Osteoblast (primary cell): ENCODE results near the gene TNFRSF1A. TPM values are rescaled to one million over a fixed set of nuclear protein-coding genes. Genes with fewer than 3 reads are reported as not detected.

Experiments
- DNase-seq: peaks from one replicate; pipeline ENCODE4 v3.0.0; 2011; ENCODE audit warnings: low spot score, mixed read lengths; ENCODE audit not compliant: insufficient read length; ENCODE audit errors: missing footprints
- H2AFZ ChIP-seq: 2 replicates; pipeline ENCODE4 v1.6.0; 2011; ENCODE audit warnings: mild to moderate bottlenecking, low read length
- H3K27ac ChIP-seq: 2 replicates; pipeline ENCODE4 v1.5.1; 2011; ENCODE audit warnings: mild to moderate bottlenecking, low read depth, low read length, moderate library complexity
- H3K27me3 ChIP-seq: 2 replicates; pipeline ENCODE4 v1.6.0; 2012; ENCODE audit warnings: mild to moderate bottlenecking, control low read depth, inconsistent platforms, low read length, moderate library complexity; ENCODE audit not compliant: insufficient read depth
- H3K36me3 ChIP-seq: 2 replicates; pipeline ENCODE4 v1.5.1; 2011; ENCODE audit warnings: mild to moderate bottlenecking, low read length, control low read depth, moderate library complexity; ENCODE audit not compliant: insufficient read depth
- H3K4me1 ChIP-seq: 2 replicates; pipeline ENCODE4 v1.5.1; 2011; ENCODE audit warnings: mild to moderate bottlenecking, low read length, control low read depth, moderate library complexity; ENCODE audit not compliant: insufficient read depth
- H3K4me2 ChIP-seq: 2 replicates; pipeline ENCODE4 v1.6.0; 2011; ENCODE audit warnings: mild to moderate bottlenecking, low read length; ENCODE audit not compliant: insufficient read depth
- H3K4me3 ChIP-seq: fragments of 200-600 bp; sonication (generic); 3 replicates; pipeline ENCODE4 v1.5.1; 2012; ENCODE audit warnings: mild to moderate bottlenecking, low read length, inconsistent platforms; ENCODE audit not compliant: insufficient read depth
- H3K79me2 ChIP-seq: 2 replicates; pipeline ENCODE4 v1.6.0; 2012; ENCODE audit warnings: mild to moderate bottlenecking, low read length, control low read depth, inconsistent platforms; ENCODE audit not compliant: insufficient read depth
- H3K9me3 ChIP-seq: 2 replicates; pipeline ENCODE4 v1.5.1; 2011; ENCODE audit warnings: low read depth, low read length, control low read depth
- H4K20me1 ChIP-seq: 2 replicates; pipeline ENCODE4 v1.6.0; 2012; ENCODE audit warnings: mild to moderate bottlenecking, low read length, control low read depth; ENCODE audit not compliant: insufficient read depth
- total RNA-seq: library from RNA; depleted of rRNA; stranded (reverse); fragments of >200 nt; gene quantifications from 2 replicates; pipeline ENCODE4 v1.2.3, GENCODE V29; 2012
- TF ChIP-seq, protein P1 (sequence below): IDR thresholded peaks from 2 replicates; pipeline ENCODE4 v1.5.1; 2011; ENCODE audit warnings: mild to moderate bottlenecking, low read depth, low read length, moderate library complexity; ENCODE audit errors: extremely low read depth

Gene TNFRSF1A
- total RNA-seq, 1 donor: 228 TPM

DNA sequence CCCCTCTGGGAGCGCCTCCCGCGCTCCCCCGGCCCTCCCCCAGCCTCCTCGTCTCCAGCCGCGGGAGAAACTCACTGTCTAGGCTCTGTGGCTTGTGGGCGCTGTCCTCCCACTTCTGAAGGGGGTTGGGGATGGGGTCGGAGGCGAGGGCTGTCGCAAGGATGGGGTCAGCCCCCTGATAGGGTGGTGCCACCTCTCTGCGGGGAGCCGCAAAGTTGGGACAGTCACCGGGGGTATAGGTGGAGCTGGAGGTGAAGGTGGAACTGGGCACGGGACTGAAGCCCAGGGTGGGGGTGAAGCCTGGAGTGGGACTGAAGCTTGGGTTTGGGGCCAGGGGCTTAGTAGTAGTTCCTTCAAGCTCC, 12.2 kb downstream of the TNFRSF1A start:
- Histone ChIP-seq H3K36me3 (peaks cover 89% of the 10 kb centered on the region), H4K20me1 (peaks cover 46% of the 10 kb centered on the region), H3K4me3 (no peak overlapping the region), H3K79me2 (peaks cover 68% of the 10 kb centered on the region), H3K4me2 (no peak overlapping the region), H2AFZ (no peak overlapping the region), H3K27me3 (no peaks in the 10 kb centered on the region), H3K27ac (peak overlapping the region; percentile 16), H3K9me3 (no peaks in the 10 kb centered on the region), H3K4me1 (peaks cover 50% of the 10 kb centered on the region)
- TF ChIP-seq, protein P1, sequence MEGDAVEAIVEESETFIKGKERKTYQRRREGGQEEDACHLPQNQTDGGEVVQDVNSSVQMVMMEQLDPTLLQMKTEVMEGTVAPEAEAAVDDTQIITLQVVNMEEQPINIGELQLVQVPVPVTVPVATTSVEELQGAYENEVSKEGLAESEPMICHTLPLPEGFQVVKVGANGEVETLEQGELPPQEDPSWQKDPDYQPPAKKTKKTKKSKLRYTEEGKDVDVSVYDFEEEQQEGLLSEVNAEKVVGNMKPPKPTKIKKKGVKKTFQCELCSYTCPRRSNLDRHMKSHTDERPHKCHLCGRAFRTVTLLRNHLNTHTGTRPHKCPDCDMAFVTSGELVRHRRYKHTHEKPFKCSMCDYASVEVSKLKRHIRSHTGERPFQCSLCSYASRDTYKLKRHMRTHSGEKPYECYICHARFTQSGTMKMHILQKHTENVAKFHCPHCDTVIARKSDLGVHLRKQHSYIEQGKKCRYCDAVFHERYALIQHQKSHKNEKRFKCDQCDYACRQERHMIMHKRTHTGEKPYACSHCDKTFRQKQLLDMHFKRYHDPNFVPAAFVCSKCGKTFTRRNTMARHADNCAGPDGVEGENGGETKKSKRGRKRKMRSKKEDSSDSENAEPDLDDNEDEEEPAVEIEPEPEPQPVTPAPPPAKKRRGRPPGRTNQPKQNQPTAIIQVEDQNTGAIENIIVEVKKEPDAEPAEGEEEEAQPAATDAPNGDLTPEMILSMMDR: no peak
- peak; percentile 42 for DNase-seq

DNA sequence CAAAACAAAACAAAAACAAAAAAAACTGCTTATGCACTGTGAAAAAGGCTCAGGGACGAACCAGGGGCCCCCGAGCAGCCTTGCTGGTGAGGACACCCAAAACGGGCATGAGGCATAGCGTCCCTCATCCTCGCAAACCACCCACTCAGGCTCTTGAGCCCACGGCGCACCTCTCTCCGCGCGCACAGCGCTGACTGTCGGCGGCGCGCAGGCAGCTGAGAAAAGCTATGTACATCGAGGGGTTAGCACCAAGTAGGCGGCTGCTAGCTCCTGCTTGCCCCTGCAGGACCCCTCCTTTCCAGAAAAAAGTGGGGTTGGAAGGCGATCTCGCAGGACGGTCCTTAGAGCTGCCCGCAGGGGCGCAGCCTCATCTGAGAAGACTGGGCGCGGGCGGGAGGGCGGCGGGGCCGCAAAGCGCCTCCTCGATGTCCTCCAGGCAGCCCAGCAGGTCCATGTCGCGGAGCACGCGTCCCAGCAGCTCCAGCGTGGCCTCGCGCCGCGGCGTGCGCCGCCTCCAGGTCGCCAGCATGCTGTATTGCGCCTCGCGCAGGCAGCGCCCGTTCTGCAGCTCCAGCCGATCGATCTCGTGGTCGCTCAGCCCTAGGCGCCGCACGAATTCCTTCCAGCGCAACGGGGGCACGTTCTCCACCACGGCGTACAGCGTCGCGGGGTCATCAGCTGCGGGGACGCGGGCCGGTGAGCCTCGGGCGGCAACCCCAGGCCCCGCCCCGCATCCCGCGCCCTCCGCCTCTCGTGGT, 12.8 kb downstream of the TNFRSF1A start:
- TF ChIP-seq, protein P1: no peak
- H2AFZ ChIP-seq: no peak overlapping the region
- no peak overlapping the region for H3K4me2 ChIP-seq
- DNase-seq: peak; percentile 32
- H3K79me2 ChIP-seq: peaks cover 62% of the 10 kb centered on the region
- H3K9me3 ChIP-seq: no peaks in the 10 kb centered on the region
- H3K4me3 ChIP-seq: no peak overlapping the region
- H3K27me3 ChIP-seq: no peaks in the 10 kb centered on the region
- no peak overlapping the region for H3K27ac ChIP-seq
- peaks cover 88% of the 10 kb centered on the region for H3K36me3 ChIP-seq
- H3K4me1 ChIP-seq: peaks cover 49% of the 10 kb centered on the region
- peaks cover 41% of the 10 kb centered on the region for H4K20me1 ChIP-seq

DNA sequence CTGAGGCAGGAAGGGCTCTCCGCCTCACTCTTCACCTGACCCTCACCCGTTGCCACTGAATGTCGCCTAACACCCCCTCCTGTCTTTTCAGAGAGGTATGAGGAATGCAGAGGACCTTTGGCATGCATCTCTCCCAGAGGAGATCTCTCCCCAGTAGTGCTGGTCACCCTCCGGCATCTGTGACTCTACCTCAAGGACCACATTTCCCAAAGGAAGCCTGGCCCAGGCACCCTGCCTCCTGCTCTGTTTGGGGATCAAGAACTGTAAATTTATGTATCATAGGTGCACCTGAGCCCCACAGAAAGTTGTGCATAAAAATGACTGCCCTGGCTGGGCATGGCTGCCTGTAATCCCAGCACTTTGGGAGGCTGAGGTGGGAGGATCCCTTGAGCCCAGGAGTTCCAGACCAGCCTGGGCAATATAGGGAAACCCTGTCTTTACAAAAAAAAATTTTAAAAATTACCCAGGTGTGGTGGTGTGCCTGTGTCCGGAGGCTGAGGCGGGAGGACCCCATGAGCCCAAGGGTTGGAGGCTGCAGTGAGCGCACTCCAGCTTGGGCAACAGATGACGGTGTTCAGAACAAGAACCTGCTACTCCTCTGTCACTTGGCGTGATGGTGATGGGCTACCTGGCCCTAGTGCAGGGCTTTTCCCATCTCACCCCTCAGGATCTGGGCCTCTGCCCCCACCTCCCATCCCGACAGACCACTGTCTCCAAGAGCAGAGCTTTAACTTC, 13.7 kb downstream of the TNFRSF1A start:
- H3K4me3 ChIP-seq: no peak overlapping the region
- DNase-seq: peak; percentile 91
- H3K36me3 ChIP-seq: peaks cover 79% of the 10 kb centered on the region
- peaks cover 32% of the 10 kb centered on the region for H4K20me1 ChIP-seq
- H2AFZ ChIP-seq: no peak overlapping the region
- H3K27me3 ChIP-seq: no peaks in the 10 kb centered on the region
- H3K4me1 ChIP-seq: peaks cover 49% of the 10 kb centered on the region
- H3K79me2 ChIP-seq: peaks cover 53% of the 10 kb centered on the region
- TF ChIP-seq, protein P1: no peak
- H3K27ac ChIP-seq: peak overlapping the region; percentile 10
- H3K9me3 ChIP-seq: no peaks in the 10 kb centered on the region
- no peak overlapping the region for H3K4me2 ChIP-seq

DNA sequence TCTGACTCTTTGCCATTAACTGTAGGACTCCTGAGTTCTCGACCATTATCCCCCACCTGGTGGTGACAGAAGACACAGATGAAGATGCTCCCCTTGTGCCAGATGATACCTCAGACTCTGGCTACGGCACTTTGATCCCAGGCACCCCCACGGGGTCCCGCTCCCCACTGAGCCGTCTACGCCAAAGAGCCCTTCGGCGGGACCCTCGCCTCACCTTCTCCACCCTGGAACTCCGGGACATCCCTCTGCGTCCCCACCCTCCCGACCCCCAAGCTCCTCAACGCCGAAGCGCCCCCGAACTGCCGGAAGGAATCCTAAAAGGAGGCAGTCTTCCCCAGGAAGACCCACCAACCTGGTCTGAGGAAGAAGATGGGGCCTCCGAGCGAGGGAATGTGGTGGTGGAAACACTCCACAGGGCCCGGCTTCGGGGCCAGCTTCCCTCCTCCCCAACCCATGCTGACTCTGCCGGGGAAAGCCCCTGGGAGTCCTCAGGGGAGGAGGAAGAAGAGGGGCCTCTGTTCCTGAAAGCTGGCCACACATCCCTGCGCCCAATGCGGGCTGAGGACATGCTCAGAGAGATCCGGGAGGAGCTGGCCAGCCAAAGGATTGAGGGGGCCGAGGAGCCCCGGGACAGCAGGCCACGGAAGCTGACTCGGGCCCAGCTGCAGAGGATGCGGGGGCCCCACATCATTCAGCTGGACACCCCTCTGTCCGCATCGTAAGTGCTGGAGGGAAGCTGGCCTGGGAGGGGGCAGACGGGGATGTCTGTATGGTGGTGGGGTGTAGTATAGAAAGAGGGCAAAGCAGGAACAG, 14.4 kb downstream of the TNFRSF1A start:
- Histone ChIP-seq H3K4me3 (no peak overlapping the region), H3K27me3 (no peaks in the 10 kb centered on the region), H2AFZ (no peak overlapping the region), H3K4me2 (no peak overlapping the region), H3K36me3 (peaks cover 71% of the 10 kb centered on the region), H3K4me1 (peaks cover 47% of the 10 kb centered on the region), H4K20me1 (peaks cover 24% of the 10 kb centered on the region), H3K79me2 (peaks cover 45% of the 10 kb centered on the region), H3K9me3 (no peaks in the 10 kb centered on the region), H3K27ac (no peak overlapping the region)
- TF ChIP-seq, protein P1: no peak
- DNase-seq: peak; percentile 87
